Right atrium auricular region (tissue), 2 donors: ENCODE data around the gene CARD11. TPM values are rescaled to one million over a fixed set of nuclear protein-coding genes. Genes with fewer than 3 reads are reported as not detected.

Experiments used
- DNase-seq: peaks from one replicate; pipeline ENCODE4 v3.0.0-alpha.2; 2019; ENCODE audit warnings: low spot score
- H3K27ac ChIP-seq, 2 donors: fragments of 200-600 bp; sonication (generic); 1 replicate in 1 of 2; 2 replicates in 1 of 2; pipeline ENCODE4 v1.5.1; 2016 to 2019
- H3K27me3 ChIP-seq, 2 donors: fragments of 200-600 bp; sonication (generic); one replicate each; pipeline versions ENCODE4 v1.5.1 to v1.6.0; 2017 to 2019
- H3K36me3 ChIP-seq: fragments of 200-600 bp; sonication (generic); one replicate; pipeline ENCODE4 v1.5.1; 2016
- H3K4me1 ChIP-seq, 2 donors: fragments of 200-600 bp; sonication (generic); one replicate each; pipeline versions ENCODE4 v1.5.1 to v1.6.0; 2017 to 2019
- H3K4me3 ChIP-seq, 2 donors: fragments of 200-600 bp; sonication (generic); 1 replicate in 1 of 2; 2 replicates in 1 of 2; pipeline ENCODE4 v1.5.1; 2017 to 2019; ENCODE audit warnings: mild to moderate bottlenecking in 1 of 2, moderate library complexity in 1 of 2
- H3K9me3 ChIP-seq, 2 donors: fragments of 200-600 bp; sonication (generic); one replicate each; pipeline ENCODE4 v1.5.1; 2019
- CTCF ChIP-seq, 2 donors: fragments of 200-600 bp; sonication (generic); IDR thresholded peaks; one replicate each; pipeline ENCODE4 v1.5.1; 2019; ENCODE audit warnings: antibody characterized with exemption in 2 of 2
- total RNA-seq, 2 donors: library from RNA; depleted of rRNA; stranded (reverse); fragments of >200 nt; gene quantifications; one replicate each; pipeline ENCODE4 v1.1.0, GENCODE V29; 2016

Gene CARD11
- total RNA-seq, 2 donors from 2014 or later = 0.22 to 0.55 TPM

GRCh38 chr7:2975821-2976371, 67.8 kb downstream of the CARD11 start:
- DNase-seq = no peak
- no peaks in the 10 kb centered on the region for H3K27me3 ChIP-seq
- H3K27ac ChIP-seq = no peak overlapping the region
- no peaks in the 10 kb centered on the region for H3K4me1 ChIP-seq
- no peaks in the 10 kb centered on the region for H3K36me3 ChIP-seq
- no peak for TF ChIP-seq CTCF (IDR thresholded peaks at IDR 0.05)
- no peaks in the 10 kb centered on the region for H3K9me3 ChIP-seq
- H3K4me3 ChIP-seq = no peak overlapping the region

GRCh38 chr7:2974093-2974819, 69.4 kb downstream of the CARD11 start:
- no peaks in the 10 kb centered on the region for H3K9me3 ChIP-seq
- H3K27ac ChIP-seq = no peak overlapping the region
- H3K36me3 ChIP-seq = no peaks in the 10 kb centered on the region
- H3K4me3 ChIP-seq = no peak overlapping the region
- no peak for DNase-seq
- TF ChIP-seq CTCF (IDR thresholded peaks at IDR 0.05) = no peak
- no peaks in the 10 kb centered on the region for H3K27me3 ChIP-seq
- no peaks in the 10 kb centered on the region for H3K4me1 ChIP-seq

GRCh38 chr7:2972835-2973161, 70.9 kb downstream of the CARD11 start:
- Histone ChIP-seq H3K4me1 (no peaks in the 10 kb centered on the region), H3K36me3 (no peaks in the 10 kb centered on the region), H3K27ac (no peak overlapping the region), H3K27me3 (no peaks in the 10 kb centered on the region), H3K4me3 (no peak overlapping the region), H3K9me3 (no peaks in the 10 kb centered on the region)
- no peak for TF ChIP-seq CTCF (IDR thresholded peaks at IDR 0.05)
- DNase-seq = no peak

GRCh38 chr7:2971914-2972834, 71.5 kb downstream of the CARD11 start:
- H3K9me3 ChIP-seq = no peaks in the 10 kb centered on the region
- TF ChIP-seq CTCF (IDR thresholded peaks at IDR 0.05) = no peak
- DNase-seq = no peak
- no peaks in the 10 kb centered on the region for H3K36me3 ChIP-seq
- H3K4me3 ChIP-seq = no peak overlapping the region
- no peak overlapping the region for H3K27ac ChIP-seq
- no peaks in the 10 kb centered on the region for H3K27me3 ChIP-seq
- H3K4me1 ChIP-seq = no peaks in the 10 kb centered on the region

GRCh38 chr7:2970861-2971260, 72.8 kb downstream of the CARD11 start:
- no peak overlapping the region for H3K27ac ChIP-seq
- H3K27me3 ChIP-seq = no peaks in the 10 kb centered on the region
- no peaks in the 10 kb centered on the region for H3K4me1 ChIP-seq
- peaks cover 0 to 10% of the 10 kb centered on the region in 2 donors for H3K9me3 ChIP-seq
- H3K36me3 ChIP-seq = no peaks in the 10 kb centered on the region
- no peak overlapping the region for H3K4me3 ChIP-seq
- no peak for DNase-seq
- TF ChIP-seq CTCF (IDR thresholded peaks at IDR 0.05) = no peak
